Adipocyte (in vitro differentiated cells): ENCODE measurements around the gene AMIGO2.
"Not testable (repeated sequence)": the region's sequence is repeated elsewhere in the genome, so short reads cannot be mapped to it uniquely, and the experiment has no call there.

Experiments used
- DNase-seq: peaks from one replicate; pipeline ENCODE4 v3.0.0-alpha.2; 2015; ENCODE audit warnings: low read depth
- H3K27me3 ChIP-seq: replicated peaks from 2 replicates; pipeline ENCODE4 v1.7.0; 2013; ENCODE audit warnings: mild to moderate bottlenecking, low read length, moderate library complexity; ENCODE audit not compliant: control insufficient read depth, insufficient read depth
- H3K36me3 ChIP-seq: 2 replicates; pipeline ENCODE4 v1.7.0; 2013; ENCODE audit warnings: low read length, mild to moderate bottlenecking, moderate library complexity; ENCODE audit not compliant: control insufficient read depth, insufficient read depth, severe bottlenecking
- H3K4me1 ChIP-seq: 2 replicates; pipeline ENCODE4 v1.7.0; 2013; ENCODE audit warnings: mild to moderate bottlenecking, low read length, moderate library complexity; ENCODE audit not compliant: control insufficient read depth, insufficient read depth
- H3K4me3 ChIP-seq: 2 replicates; pipeline ENCODE4 v1.7.0; 2013; ENCODE audit warnings: mild to moderate bottlenecking, low read length, moderate library complexity
- H3K9ac ChIP-seq: 2 replicates; pipeline ENCODE4 v1.7.0; 2013; ENCODE audit warnings: mild to moderate bottlenecking, low read length, moderate library complexity
- H3K9me3 ChIP-seq: 2 replicates; pipeline ENCODE4 v1.7.0; 2013; ENCODE audit warnings: mild to moderate bottlenecking, low read length, moderate library complexity; ENCODE audit not compliant: control insufficient read depth

Gene AMIGO2

GRCh38 chr12:47068539-47068938 lies 11.2 kb downstream of the AMIGO2 start:
- Histone ChIP-seq H3K4me1 (no peaks in the 10 kb centered on the region), H3K9me3 (no peaks in the 10 kb centered on the region), H3K9ac (no peak overlapping the region), H3K27me3 (no peaks in the 10 kb centered on the region), H3K36me3 (no peaks in the 10 kb centered on the region), H3K4me3 (no peak overlapping the region)
- DNase-seq: no peak

- Histone ChIP-seq H3K27me3 (no peaks in the 10 kb centered on the region), H3K9ac (no peak overlapping the region), H3K4me1 (no peaks in the 10 kb centered on the region), H3K4me3 (no peak overlapping the region), H3K36me3 (no peaks in the 10 kb centered on the region), H3K9me3 (no peaks in the 10 kb centered on the region)
- no peak for DNase-seq
Observed at GRCh38 chr12:47067771-47068431, 11.9 kb downstream of the AMIGO2 start.

- Histone ChIP-seq H3K4me1 (no peaks in the 10 kb centered on the region), H3K36me3 (no peaks in the 10 kb centered on the region), H3K9me3 (no peaks in the 10 kb centered on the region), H3K27me3 (no peaks in the 10 kb centered on the region), H3K4me3 (no peak overlapping the region), H3K9ac (no peak overlapping the region)
- no peak for DNase-seq
Observed at GRCh38 chr12:47067176-47067575, 12.6 kb downstream of the AMIGO2 start.

GRCh38 chr12:47066278-47067025 lies 13.3 kb downstream of the AMIGO2 start:
- Histone ChIP-seq H3K36me3 (no peaks in the 10 kb centered on the region), H3K9ac (no peak overlapping the region), H3K4me3 (no peak overlapping the region), H3K27me3 (no peaks in the 10 kb centered on the region), H3K9me3 (no peaks in the 10 kb centered on the region), H3K4me1 (no peaks in the 10 kb centered on the region)
- DNase-seq: no peak

- no peaks in the 10 kb centered on the region for H3K4me1 ChIP-seq
- no peak for DNase-seq
- no peak overlapping the region for H3K4me3 ChIP-seq
- H3K36me3 ChIP-seq: no peaks in the 10 kb centered on the region
- H3K9me3 ChIP-seq: no peaks in the 10 kb centered on the region
- H3K9ac ChIP-seq: no peak overlapping the region
- no peaks in the 10 kb centered on the region for H3K27me3 ChIP-seq
Observed at GRCh38 chr12:47065546-47065945, 14.2 kb downstream of the AMIGO2 start.

- H3K9ac ChIP-seq, DNase-seq, H3K4me3 ChIP-seq, H3K4me1 ChIP-seq, H3K36me3 ChIP-seq, H3K9me3 ChIP-seq: not testable (repeated sequence)
- peaks cover 19% of the 10 kb centered on the region for H3K27me3 ChIP-seq
Observed at GRCh38 chr12:47058640-47059039, 21.1 kb downstream of the AMIGO2 start.

GRCh38 chr12:47056944-47057343 lies 22.8 kb downstream of the AMIGO2 start:
- not testable (repeated sequence) for DNase-seq, H3K4me3 ChIP-seq, H3K9ac ChIP-seq, H3K4me1 ChIP-seq, H3K36me3 ChIP-seq
- Histone ChIP-seq H3K27me3 (peaks cover 33% of the 10 kb centered on the region), H3K9me3 (peaks cover 22% of the 10 kb centered on the region)

- H3K27me3 ChIP-seq: peaks cover 34% of the 10 kb centered on the region
- not testable (repeated sequence) for H3K9ac ChIP-seq, H3K4me3 ChIP-seq, H3K36me3 ChIP-seq, H3K4me1 ChIP-seq, DNase-seq
- H3K9me3 ChIP-seq: peaks cover 33% of the 10 kb centered on the region
Observed at GRCh38 chr12:47055856-47056255, 23.9 kb downstream of the AMIGO2 start.

GRCh38 chr12:47054659-47055058 lies 25.1 kb downstream of the AMIGO2 start:
- Histone ChIP-seq H3K4me3 (no peak overlapping the region), H3K9ac (no peak overlapping the region), H3K9me3 (peaks cover 37% of the 10 kb centered on the region), H3K27me3 (peaks cover 34% of the 10 kb centered on the region), H3K4me1 (no peaks in the 10 kb centered on the region), H3K36me3 (no peaks in the 10 kb centered on the region)
- DNase-seq: no peak

GRCh38 chr12:47053961-47054360 lies 25.8 kb downstream of the AMIGO2 start:
- peaks cover 37% of the 10 kb centered on the region for H3K9me3 ChIP-seq
- DNase-seq: no peak
- H3K4me1 ChIP-seq: no peaks in the 10 kb centered on the region
- H3K36me3 ChIP-seq: no peaks in the 10 kb centered on the region
- H3K27me3 ChIP-seq: peaks cover 34% of the 10 kb centered on the region
- H3K4me3 ChIP-seq: no peak overlapping the region
- no peak overlapping the region for H3K9ac ChIP-seq

GRCh38 chr12:47052274-47052673 lies 27.5 kb downstream of the AMIGO2 start:
- Histone ChIP-seq H3K9me3 (peaks cover 37% of the 10 kb centered on the region), H3K9ac (no peak overlapping the region), H3K4me3 (no peak overlapping the region), H3K4me1 (no peaks in the 10 kb centered on the region), H3K27me3 (peaks cover 34% of the 10 kb centered on the region), H3K36me3 (no peaks in the 10 kb centered on the region)
- no peak for DNase-seq
